Right lung (tissue), 5 donors: ENCODE results near the gene ACTR6. TPM values are rescaled to one million over a fixed set of nuclear protein-coding genes. Genes with fewer than 3 reads are reported as not detected.
"Not testable (repeated sequence)": the region's sequence is repeated elsewhere in the genome, so short reads cannot be mapped to it uniquely, and the experiment has no call there.

Experiments used
- DNase-seq, 2 donors: peaks; one replicate each; pipeline ENCODE4 v3.0.0-alpha.2; 2013
- polyA plus RNA-seq, 5 donors: library from polyadenylated mRNA; unstranded; fragments of 120-200 nt; gene quantifications; one replicate each; pipeline versions ENCODE4 v1.2.1 to v1.2.3, GENCODE V29; 2013; ENCODE audit warnings: inconsistent platforms in 1 of 5, low replicate concordance in 1 of 5; ENCODE audit not compliant: insufficient read length in 5 of 5, insufficient read depth in 1 of 5

Gene ACTR6
- polyA plus RNA-seq, 5 donors, result 29.9 to 41.6 (median 39.1) TPM

DNA sequence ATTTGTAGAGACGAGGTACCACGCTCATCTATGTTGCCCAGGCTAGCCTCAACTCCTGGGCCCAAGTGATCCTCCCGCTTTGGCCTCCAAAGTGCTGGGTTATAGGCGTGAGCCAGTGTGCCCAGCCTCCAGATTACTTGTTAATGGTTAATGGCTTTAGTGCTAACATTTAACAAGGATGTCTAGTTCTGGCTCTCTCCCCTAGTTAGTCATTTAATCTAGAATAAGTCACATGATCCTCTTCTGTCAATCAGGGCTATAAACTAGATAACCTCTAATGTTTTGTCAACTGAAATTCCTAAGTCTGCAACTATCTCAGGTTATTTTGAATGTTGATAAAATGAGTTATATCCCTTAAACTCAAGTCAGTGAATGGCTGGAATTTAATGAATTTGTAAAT, 15.7 kb downstream of the ACTR6 start:
- DNase-seq, result no peak

DNA sequence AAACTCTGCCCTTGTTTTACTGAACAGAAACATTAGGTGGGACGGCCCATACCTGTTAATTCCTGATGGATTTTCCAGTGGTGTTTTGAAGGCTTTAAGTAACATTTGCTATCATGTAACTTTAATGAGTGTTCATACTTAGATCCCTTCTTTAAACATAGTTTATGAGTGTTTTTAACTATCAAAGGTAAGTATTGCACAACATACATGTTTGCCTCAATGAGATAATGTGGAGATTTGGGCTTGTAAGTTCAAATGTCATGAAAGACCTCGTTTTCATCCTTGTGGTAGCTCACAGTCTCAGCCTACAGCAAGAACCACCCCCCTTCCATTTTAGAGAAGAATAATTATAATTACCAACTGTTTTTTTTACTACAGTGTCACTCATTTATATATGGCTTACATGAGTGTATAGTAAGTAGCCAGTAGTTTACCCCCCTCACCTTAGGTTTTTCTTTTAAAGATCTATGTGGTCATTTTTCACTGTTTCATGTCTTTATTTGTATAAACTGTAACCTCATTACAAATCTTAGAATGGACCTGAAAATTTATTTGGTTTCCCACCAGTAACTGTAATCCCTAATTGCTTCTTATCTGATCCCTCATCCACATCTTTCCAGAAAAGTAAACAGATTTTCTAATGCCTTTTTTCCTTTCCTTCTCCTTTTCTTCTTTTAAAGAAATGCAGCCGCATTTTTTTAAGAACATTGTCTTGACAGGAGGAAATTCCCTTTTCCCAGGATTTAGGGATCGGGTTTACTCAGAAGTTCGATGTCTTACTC, 18.9 kb downstream of the ACTR6 start:
- DNase-seq, result no peak

DNA sequence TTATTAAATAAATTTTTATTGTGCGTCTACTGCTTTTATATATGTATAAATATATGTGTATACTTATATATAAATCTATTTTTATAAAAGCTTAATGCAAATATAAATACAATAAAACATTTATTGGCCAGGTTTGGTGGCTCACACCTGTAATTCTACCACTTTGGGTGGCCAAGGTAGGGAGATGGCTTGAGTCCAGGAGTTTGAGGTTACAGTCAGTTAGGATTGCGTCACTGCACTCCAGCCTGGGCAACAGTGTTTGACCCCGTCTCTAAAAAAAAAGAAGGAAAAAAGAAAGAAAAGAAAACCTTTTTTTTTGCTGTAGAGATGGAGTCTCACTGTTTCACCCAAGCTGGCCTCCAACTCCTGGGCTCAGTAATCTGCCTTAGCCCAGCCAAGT, 20.9 kb downstream of the ACTR6 start:
- no peak for DNase-seq

DNA sequence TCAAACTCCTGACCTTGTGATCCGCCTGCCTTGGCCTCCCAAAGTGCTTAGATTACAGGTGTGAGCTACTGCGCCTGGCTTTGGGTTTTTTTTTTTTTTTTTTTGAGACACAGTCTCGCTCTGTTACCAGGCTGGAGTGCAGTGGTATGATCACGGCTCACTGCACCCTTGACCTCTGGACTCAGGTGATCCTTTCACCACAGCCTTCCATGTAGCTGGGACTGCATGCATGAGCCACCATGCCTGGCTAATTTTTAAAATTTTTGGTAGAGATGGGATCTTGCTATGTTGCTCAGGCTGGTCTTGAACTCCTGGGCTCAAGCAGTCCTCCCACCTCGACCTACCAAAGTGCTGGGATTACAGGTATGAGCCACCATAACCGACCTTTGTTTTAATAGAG, 21.6 kb downstream of the ACTR6 start:
- not testable (repeated sequence) for DNase-seq

DNA sequence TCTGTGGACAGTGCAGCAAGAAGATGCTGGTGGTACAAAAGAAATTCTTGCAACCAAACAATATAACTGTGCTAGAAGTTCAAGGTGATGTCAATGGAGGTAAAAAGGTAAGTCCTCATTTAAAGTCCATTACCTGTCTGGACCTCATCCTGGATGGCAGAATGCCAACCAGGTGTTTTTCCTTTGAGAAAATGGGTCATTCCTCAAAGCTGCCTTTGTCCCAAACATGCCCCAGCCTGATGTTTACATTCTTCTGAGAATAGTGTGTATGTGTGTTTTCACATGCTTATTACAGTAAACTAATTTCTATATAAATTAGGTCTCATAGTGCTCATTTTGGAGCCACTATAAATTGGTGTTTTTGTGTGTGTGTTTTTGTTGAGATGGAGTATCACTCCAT, 24.9 kb downstream of the ACTR6 start:
- DNase-seq, result no peak

DNA sequence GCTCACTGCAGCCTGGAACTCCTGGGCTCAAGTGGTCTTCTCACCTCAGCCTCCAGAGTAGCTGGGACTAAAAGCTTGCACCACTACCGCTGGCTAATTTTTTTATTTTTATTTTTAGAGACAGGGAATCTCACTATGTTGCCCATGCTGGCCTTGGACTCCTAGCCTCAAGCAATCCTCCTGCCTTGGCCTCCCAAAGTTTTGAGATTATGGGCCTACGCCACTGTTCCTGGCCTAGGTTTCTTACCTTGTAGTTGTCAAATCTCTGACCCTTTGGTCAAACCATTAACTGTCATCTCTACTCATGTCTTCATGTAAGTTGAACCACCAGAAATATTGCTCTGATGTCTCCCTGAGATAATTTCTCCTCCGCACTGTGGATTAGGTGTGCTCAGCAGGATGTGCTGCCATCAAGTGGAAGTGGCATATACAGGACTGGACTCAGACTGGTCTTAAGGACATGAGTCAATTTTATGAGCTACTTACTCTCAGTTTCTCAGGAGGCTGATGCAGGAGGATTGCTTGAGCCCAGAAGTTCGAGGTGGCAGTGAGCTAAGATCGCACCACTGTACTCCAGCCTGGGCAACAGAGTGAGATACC, 28.5 kb downstream of the ACTR6 start:
- DNase-seq, result no peak

DNA sequence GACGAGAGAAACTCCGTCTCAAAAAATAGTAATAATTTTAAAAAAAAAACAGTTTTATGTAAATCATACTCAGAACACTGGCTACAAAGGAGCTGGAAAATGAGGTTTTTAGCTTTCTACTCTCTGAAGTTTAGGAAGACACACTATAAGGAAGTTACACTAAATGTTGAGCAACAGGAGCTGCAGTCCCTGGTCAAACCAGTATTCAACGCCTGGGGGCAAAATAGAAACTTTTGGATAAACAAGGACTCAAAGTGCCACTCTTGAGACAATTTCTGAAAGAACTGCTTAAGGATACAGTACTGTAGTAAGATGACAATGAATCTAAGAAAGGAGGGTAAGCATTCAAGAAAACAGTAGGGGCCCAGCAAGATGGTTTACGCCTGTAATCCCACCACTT, 29.3 kb downstream of the ACTR6 start:
- DNase-seq, result no peak

DNA sequence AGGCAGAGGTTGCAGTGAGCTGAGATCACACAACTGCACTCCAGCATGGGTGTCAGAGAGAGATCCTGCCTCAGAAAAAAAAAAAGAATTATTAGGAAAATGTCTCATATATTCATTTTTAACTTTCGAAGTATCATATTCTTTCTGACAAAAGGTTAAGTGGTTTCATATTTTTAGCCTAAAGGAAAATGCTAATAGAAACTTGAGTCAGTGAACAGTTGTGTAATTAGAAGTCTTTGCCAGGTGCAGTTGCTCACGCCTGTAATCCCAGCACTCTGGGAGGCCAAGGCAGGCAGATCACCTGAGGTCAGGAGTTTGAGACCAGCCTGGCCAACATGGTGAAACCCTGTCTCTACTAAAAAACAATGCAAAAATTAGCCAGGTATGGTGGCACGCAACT, 31.3 kb downstream of the ACTR6 start:
- DNase-seq, result not testable (repeated sequence)

DNA sequence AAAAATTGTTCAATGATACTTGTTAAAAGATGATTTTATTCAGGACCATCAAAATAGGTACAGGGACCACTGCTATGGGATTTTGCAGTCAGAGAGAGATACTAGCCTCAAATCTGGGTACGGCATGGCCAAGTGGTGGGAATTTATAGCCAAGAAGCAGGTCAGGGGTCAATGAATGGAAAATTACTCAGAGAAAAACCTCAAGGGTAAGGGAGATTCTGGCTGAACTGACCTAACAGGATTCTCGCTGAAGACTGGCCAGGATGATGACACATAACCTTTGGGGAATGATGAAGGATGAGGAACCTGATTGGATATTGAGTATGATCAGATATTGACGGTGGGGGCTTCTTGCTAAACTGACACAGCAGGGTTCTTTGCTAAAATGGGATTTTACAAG, 33.6 kb downstream of the ACTR6 start:
- DNase-seq, result no peak

DNA sequence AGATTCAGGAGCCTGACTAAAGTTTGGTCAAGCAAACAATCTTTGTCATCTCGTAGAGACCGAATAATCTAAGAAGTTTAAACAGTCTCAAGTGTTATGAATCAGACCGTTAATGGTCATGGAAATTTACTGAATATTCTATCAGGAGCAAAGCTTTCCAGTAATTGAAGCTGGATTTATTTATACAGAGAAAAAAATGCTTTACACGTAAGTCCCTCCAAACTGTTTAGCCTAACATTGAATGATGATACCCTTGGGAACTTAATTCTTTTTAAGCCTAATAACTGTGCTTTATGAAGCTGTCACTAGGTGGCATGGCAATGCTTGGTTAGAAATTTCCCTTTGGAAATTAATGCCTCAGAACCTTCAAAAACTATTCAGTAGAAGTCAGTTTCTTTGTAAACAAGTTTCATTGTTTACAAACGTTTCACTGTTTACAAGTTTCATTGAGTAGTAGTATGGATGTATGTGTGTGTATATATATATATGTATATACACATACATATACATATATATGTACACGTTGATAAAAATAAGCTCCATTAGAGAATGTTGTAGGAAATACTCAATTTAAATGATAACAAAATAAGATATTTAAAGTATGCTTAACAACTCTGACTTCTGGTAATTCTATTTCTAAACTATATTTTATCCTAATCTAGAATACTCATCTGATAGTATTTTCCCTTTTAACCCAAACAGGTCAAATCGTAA, 34.1 kb downstream of the ACTR6 start:
- DNase-seq, result peak; percentile 15 to 32

DNA sequence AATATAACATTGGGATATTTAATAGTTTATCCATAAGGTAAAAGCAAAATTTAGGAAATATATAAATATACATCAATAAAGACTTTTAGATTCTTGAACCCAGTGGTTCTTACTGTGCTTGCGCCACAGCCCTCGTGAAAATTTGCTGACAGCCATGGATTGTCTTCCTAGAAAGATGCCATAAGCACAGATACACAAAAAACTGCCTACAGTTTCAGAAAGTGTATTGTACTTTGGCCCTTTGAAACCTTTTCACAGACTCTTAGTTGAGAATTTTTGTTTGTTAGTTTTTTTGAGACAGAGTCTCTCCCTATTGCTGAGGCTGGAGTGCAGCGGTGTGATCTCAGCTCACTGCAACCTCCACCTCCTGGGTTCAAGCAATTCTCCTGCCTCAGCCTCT, 38.2 kb downstream of the ACTR6 start:
- no peak for DNase-seq

DNA sequence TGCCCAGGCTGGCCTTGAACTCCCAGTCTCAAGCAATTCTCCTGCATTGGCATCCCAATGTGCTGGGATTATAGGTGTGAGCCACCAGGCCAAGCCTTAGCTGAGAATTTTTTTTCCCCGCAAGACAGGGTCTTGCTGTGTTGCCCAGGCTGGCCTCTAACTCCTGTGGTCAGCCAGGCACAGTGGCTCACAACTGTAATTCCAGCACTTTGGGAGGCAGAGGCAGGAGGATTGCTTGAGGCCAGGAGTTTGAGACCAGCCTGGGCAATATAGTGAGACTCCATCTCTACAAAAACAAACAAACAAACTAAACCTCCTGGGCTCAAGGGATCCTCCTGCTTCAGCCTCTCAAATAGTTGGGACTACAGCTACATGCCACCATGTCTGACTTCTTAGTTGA, 39.0 kb downstream of the ACTR6 start:
- no peak for DNase-seq

DNA sequence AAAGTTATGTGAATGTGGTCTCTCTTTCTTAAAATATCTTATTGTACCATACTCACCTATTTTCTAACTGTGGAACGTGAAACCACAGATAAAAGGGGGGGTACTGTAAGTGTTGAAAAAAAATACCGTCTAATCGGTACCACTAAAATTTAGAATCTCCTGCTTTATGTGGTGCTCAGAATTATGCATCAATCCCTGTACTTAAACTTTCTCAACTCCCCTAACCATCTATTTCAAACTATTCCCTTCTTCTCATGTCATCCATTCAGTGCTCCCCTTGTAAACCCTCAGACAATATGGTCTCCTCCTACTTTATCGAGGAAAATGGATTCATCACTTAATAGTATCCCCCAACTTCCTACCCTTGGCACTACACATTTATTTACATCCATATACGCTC, 42.5 kb downstream of the ACTR6 start:
- DNase-seq, result no peak

DNA sequence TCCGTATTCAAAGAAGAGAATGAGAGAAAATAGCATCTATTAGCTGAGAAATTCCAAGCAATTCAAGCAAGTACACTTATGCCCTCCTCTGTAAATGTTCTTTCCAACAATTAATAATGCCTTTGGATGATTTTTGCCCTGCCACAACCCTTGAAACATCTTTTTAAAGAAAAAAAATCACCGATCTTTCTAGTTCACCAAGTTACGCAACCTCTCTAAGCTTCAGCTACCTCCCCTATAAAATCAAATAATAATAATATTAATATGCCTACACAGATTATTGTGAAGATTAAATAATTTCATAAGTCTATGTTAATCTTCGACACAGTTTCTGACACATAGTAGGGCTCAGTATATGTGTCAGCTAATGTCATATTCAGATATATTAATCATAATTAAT, 47.1 kb downstream of the ACTR6 start:
- no peak for DNase-seq

DNA sequence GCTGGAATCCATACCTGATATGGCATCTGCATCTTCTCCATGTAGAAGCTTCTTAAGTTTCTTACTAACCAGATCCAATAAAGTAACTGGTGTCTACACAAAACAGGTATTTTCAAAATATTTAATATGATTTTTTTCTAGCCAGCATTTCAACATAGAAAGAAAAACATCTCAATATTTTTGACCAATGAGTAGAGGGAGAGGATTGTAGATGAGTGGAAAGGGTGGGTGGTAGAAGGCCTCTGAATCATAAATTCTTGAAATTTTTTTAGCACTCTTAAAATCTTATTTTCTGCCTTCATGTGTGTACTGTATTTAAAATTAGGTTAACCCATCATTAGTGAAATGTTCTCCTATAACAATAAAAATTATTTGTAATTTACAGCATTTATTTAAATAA, 48.3 kb downstream of the ACTR6 start:
- no peak for DNase-seq

DNA sequence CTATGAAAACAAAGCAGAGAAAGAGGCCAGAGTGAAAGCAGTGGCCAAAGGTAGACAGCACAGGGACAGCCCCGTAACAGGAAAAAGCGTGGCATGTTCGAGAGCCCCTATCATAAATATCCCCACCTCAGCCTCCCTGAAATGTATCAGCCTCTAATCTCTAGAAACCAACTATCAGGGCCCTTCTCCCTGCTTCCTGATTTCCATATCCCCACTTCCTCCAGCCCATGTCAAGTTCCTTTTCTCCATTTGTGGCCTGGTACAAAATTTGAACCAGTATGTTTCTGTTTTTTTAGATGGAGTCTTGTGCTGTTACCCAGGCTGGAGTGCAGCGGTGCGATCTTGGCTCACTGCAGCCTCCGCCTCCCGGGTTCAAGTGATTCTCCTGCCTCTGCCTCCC, 49.3 kb downstream of the ACTR6 start:
- no peak for DNase-seq

DNA sequence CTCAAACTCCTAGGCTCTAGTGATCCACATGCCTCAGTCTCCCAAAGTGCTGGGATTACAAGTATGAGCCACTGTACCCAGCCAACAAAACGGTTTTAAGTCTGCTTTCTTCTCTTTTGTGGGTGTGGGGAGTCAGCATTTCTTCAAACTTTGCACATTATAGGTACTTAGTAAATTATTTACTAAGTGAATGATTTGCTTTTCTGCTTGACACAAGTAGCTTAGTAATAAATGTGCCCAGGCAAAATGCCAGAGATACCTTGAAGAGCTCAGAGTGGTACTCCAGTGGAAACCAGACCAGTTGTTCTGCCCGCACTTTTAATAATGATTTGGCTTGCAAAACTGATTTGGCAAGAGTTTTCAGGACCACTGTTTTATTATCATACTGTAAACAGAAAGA, 51.3 kb downstream of the ACTR6 start:
- peak; percentile 69 for DNase-seq

DNA sequence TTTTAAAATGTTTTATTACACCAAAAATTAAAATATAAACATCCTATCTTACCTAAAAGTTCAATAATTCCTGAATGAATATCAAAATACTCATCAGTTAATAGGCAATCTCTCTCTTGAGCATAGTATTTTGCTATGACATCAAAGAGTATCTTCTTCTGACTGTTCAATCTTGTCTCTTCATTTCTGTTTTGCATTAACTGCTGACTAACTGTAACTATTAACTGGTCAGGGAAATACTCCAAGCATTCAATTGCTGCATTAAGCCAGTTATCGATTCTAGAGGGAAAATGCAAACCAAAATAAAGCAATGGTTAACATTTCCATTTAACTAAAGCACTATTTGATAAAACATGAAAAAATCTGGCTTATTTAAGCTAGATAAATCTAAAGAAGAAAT, 52.8 kb downstream of the ACTR6 start:
- no peak for DNase-seq

DNA sequence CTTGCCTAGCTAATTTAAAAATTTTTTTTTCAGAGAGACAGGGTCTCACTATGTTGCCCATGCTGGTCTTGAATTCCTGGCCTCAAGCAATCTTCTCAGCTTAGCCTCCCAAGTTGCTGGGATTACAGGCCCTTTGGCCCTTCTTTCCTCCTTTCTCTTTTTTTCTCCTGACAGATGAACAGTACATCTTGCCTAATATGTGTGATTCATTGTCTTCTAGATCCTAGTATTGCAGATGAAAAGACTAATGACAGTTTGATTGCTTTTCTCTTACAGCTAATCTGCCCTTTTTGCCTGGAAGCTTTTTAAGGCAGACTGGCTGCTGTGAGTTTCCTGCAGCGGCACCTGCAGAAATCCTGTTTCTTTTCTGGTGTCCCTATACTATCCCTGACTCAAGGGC, 54.3 kb downstream of the ACTR6 start:
- DNase-seq, result no peak

DNA sequence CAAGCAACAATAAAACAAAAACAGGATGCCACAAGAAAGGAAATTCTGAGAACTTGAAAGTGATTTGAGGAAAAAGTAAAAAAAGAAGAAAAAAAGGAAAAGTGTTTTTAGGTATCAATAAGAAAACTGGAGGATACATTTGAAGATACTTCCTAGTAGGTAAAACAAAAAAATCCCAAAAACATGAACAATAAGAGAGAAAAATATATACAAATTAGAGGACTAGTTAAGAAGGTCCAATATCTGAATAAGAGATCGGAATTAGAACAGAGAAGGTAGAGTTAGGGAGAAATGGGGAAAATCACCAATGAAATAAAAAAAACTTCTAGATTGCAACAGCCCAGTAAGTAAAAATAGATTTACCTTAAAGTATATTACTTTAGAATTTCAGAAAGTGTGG, 57.5 kb downstream of the ACTR6 start:
- DNase-seq, result no peak

DNA sequence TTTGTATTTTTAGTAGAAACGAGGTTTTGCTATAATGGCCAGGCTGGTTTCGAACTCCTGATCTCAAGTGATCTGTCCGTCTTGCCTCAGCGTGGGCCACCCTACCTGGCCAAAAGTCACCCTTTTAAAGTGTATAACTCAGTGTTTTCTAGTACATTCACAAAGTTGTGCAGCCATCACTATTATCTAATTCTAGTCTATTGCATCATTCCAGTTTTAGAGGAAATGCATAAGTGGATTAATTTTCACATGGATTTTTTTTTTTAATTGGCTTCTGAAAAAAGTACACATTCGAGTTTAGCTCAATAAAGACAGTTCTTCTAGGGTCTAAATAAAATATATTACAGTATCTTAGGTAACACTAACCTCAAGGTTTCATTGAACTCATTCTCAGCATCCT, 62.5 kb downstream of the ACTR6 start:
- DNase-seq, result no peak

DNA sequence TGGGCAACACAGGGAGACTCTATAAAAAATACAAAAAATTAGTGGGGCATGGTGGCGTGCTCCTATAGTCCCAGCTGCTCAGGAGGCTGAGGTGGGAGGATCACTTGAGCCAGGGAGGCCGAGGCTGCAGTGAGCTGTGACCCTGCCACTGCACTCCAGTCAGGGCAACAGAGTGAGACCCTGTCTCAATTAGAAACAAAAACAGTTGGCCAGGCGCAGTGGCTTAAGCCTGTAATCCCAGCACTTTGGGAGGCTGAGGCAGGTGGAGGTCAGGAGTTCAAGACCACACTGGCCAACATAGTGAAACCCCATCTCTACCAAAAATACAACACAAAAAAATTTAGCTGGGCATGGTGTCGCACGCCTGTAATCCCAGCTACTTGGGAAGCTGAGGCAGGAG, 64.5 kb downstream of the ACTR6 start:
- DNase-seq, result not testable (repeated sequence)
